GM18861 (cell line): ENCODE results near the gene CCDC134.

Experiments
- ATAC-seq: cut with Tn5 transposase; IDR thresholded peaks from one replicate; pipeline ENCODE4 v1.9.1; 2021; ENCODE audit not compliant: unreplicated experiment

The CCDC134 gene

GRCh38 chr22:41782751-41783150 is 17.7 kb upstream of the CCDC134 start:
- no peak for ATAC-seq

GRCh38 chr22:41787331-41787730 is 13.1 kb upstream of the CCDC134 start:
- ATAC-seq, result no peak

- ATAC-seq, result no peak
Observed at GRCh38 chr22:41793871-41794270, 6.6 kb upstream of the CCDC134 start.

DNA sequence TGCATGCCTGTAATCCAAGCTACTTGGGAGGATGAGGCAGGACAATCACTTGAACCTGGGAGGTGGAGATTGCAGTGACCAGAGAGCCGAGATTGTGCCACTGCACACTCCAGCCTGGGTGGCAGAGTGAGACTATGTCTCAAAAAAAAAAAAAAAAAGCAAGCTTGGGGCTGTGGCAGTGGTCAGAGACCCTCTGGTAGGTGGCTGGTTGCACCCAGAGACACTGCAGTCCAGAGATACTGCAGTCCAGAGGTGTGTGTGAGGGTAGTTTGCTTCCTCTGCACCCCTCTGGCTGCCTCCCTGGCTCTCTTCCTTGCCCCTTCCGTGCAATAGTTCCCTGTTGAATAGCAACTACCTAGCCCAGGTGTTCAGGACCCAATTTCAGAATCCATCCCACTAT is 1.7 kb upstream of the CCDC134 start:
- ATAC-seq, result no peak

- no peak for ATAC-seq
Observed at GRCh38 chr22:41799486-41800347, 762 bp upstream of the CCDC134 start.

- ATAC-seq, result no peak
Observed at GRCh38 chr22:41801147-41801819, 804 bp downstream of the CCDC134 start.

DNA sequence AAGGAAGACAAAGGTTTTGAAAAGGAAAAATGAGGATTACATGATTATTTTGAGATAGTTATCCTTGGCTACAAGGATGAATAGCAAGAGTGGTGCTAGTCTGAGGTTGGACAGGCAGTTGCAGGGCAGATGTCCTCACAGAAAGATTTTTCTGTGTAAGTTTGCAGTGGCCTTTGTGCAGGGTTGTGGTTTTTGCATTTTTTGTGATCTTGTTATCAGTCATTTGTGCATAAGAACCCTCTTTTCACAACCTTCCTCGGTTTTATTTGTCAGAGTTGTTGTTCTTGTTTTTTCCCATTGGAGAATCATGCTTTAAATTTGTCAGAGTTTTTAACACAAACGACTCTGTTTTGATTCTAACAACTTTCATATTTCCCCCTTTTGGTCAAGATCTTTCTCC is 1.4 kb downstream of the CCDC134 start:
- ATAC-seq, result no peak

- no peak for ATAC-seq
Observed at GRCh38 chr22:41805639-41806038, 5.2 kb downstream of the CCDC134 start.

DNA sequence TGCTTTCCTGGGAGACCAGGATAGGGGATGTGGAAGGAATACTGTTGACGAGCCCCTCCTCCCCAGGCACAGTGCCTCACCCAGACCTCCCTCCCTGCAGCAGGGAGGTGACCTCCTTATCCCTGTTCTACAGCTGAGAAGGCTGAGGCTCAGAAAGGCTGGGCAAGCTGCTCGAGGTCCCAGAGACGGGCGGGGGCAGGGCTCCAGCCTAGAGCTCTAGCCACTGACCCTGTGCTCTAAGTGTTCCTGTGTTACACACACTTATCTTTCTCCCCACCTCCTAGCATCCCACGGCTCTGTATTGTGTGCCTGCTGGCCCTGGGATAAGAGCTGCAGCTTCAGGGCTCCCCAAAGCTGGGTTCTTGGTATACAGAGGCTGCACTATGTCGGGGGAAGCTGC is 7.9 kb downstream of the CCDC134 start:
- ATAC-seq, result no peak

GRCh38 chr22:41810022-41810421 is 9.5 kb downstream of the CCDC134 start:
- no peak for ATAC-seq

DNA sequence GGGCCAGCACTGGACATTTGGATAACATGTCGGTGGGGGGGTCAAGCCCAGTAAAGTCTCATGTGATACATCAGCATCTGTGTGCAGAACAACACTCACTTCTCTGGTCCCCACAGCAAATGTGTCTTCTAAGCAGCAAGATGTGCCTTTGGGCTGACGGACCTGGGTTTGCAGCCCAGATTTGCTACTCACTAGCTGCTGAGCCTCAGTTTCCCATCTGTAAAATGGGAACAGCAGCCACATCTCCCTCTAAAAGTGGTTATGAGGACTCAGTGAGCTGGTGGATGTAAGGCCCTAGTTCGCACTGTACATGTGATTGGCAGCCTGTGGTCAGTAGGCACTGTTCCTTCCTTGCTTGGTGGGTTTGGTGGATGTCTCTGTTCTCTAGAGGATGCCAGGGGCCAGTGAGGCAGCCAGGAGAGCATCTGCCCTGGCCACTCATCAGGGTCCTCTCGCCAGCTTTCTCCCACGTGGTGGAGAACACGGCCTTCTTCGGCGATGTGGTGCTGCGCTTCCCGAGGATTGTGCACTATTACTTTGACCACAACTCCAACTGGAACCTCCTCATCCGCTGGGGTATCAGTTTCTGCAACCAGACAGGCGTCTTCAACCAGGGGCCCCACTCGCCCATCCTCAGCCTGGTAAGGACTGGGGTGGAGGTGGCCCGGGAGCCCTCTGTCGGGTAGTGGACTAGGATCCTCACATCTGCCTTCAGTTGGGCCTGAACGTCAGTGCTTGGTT is 12.5 kb downstream of the CCDC134 start:
- ATAC-seq, result no peak

- ATAC-seq, result no peak
Observed at GRCh38 chr22:41813726-41814410, 13.4 kb downstream of the CCDC134 start.

- ATAC-seq, result no peak
Observed at GRCh38 chr22:41815716-41816115, 15.2 kb downstream of the CCDC134 start.

DNA sequence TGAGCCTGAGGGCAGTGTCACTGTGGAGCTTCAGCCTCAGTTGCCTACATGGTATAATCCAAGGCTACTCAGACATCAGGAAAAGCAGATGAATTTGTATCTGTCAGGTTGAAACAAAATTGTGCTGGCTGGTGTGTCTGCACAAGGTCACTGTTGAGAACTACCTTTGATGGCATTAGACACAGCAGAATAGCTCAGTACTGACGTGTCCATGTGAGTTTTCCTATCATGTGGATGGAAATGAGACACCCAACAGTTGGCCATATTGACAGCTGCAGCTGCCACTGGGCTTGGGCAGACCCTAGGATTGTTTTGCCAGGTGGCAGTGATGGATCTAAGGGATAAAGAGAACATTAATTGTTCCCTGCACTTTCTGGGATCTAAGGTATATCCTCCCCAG is 15.8 kb downstream of the CCDC134 start:
- ATAC-seq, result no peak

- ATAC-seq, result no peak
Observed at GRCh38 chr22:41816871-41817270, 16.4 kb downstream of the CCDC134 start.

GRCh38 chr22:41818011-41818410 is 17.5 kb downstream of the CCDC134 start:
- no peak for ATAC-seq

GRCh38 chr22:41818596-41818995 is 18.1 kb downstream of the CCDC134 start:
- ATAC-seq, result no peak

DNA sequence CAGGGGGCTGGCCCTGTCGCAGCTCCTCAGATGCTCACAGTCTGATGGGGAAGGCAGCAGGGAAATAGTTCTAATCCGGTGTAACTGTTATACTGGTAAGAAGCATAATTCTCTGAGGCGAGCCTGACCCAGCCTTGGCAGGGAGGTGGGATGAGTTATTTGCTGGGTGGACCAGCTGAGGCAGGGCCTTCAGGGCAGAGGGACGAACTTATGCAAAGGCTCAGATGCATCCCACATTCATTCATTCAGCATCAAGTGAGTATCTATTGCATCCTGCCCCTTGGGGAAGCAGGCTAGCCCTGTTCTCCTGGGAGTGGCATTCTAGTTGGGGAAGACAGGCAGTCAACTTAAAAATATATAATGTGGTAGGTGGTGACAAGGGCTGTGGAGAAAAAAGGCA is 18.8 kb downstream of the CCDC134 start:
- no peak for ATAC-seq

DNA sequence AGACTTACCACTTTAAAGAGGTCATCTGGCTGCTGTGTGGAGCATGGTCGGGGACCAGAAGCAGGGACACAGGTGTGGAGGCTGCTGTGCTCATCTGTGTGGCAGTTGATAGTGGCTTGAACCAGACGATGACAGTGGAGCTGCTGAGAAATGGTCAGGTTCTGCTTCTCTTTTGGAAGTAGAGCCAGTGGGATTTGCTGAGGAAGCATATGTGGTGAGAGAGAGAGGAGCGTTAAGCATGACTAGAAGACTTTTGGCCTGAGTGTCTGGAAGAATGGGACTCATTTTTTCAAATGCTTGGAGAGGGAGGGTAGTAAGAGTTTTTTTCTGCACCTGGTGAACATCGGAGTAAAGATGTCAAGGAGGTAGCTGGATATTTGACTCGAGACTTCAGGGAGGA is 20.0 kb downstream of the CCDC134 start:
- no peak for ATAC-seq

- no peak for ATAC-seq
Observed at GRCh38 chr22:41821471-41822316, 21.2 kb downstream of the CCDC134 start.
